Kidney epithelial cell (primary cell): Measurements from ENCODE around the gene LBP. TPM values are rescaled to one million over a fixed set of nuclear protein-coding genes. Genes with fewer than 3 reads are reported as not detected.

Source experiments
- DNase-seq: peaks from one replicate; pipeline ENCODE4 v3.0.0-alpha.2; 2010; ENCODE audit warnings: low read depth
- H3K27me3 ChIP-seq: 2 replicates; pipeline ENCODE4 v1.6.0; 2011; ENCODE audit warnings: low read length; ENCODE audit not compliant: control insufficient read depth, insufficient read depth
- H3K36me3 ChIP-seq: 2 replicates; pipeline ENCODE4 v1.5.1; 2011; ENCODE audit warnings: low read length; ENCODE audit not compliant: control insufficient read depth, insufficient read depth
- H3K4me3 ChIP-seq: 2 replicates; pipeline ENCODE4 v1.5.1; 2011; ENCODE audit warnings: low read depth, mild to moderate bottlenecking, control low read depth, low read length
- total RNA-seq: library from RNA; depleted of rRNA; stranded (reverse); fragments of >200 nt; gene quantifications from 2 replicates; pipeline ENCODE4 v1.2.3, GENCODE V29; 2015
- TF ChIP-seq, protein P1 (sequence below): IDR thresholded peaks from 2 replicates; pipeline ENCODE4 v1.5.1; 2011; ENCODE audit warnings: mild to moderate bottlenecking, moderate library complexity, low read length, control low read depth, inconsistent platforms; ENCODE audit not compliant: insufficient read depth, poor library complexity, severe bottlenecking

The LBP gene
- total RNA-seq, 1 donor from 2014 or later, result not detected

DNA sequence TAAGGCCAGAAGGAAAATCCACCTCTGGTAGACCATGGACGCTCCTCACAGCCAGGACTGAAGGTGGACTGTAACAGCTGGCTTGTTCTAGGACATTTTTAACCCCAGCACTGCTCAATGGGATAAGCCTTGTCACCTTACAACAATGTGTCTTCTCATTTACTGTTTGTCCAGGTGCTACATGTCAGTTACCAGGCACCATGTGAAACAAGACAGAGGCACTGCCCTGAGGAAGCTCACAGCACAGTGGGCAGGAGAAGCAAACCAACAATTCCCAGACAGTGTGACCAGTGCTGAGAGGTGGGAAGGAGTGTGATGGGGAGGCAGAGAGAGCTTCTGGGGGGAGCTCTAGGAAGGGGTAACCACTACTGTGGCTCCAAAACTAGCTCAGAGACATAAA lies 78.1 kb downstream of the LBP start:
- TF ChIP-seq, protein P1, sequence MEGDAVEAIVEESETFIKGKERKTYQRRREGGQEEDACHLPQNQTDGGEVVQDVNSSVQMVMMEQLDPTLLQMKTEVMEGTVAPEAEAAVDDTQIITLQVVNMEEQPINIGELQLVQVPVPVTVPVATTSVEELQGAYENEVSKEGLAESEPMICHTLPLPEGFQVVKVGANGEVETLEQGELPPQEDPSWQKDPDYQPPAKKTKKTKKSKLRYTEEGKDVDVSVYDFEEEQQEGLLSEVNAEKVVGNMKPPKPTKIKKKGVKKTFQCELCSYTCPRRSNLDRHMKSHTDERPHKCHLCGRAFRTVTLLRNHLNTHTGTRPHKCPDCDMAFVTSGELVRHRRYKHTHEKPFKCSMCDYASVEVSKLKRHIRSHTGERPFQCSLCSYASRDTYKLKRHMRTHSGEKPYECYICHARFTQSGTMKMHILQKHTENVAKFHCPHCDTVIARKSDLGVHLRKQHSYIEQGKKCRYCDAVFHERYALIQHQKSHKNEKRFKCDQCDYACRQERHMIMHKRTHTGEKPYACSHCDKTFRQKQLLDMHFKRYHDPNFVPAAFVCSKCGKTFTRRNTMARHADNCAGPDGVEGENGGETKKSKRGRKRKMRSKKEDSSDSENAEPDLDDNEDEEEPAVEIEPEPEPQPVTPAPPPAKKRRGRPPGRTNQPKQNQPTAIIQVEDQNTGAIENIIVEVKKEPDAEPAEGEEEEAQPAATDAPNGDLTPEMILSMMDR, result no peak
- H3K36me3 ChIP-seq, result peaks cover 6% of the 10 kb centered on the region
- no peaks in the 10 kb centered on the region for H3K27me3 ChIP-seq
- no peak overlapping the region for H3K4me3 ChIP-seq
- no peak for DNase-seq

DNA sequence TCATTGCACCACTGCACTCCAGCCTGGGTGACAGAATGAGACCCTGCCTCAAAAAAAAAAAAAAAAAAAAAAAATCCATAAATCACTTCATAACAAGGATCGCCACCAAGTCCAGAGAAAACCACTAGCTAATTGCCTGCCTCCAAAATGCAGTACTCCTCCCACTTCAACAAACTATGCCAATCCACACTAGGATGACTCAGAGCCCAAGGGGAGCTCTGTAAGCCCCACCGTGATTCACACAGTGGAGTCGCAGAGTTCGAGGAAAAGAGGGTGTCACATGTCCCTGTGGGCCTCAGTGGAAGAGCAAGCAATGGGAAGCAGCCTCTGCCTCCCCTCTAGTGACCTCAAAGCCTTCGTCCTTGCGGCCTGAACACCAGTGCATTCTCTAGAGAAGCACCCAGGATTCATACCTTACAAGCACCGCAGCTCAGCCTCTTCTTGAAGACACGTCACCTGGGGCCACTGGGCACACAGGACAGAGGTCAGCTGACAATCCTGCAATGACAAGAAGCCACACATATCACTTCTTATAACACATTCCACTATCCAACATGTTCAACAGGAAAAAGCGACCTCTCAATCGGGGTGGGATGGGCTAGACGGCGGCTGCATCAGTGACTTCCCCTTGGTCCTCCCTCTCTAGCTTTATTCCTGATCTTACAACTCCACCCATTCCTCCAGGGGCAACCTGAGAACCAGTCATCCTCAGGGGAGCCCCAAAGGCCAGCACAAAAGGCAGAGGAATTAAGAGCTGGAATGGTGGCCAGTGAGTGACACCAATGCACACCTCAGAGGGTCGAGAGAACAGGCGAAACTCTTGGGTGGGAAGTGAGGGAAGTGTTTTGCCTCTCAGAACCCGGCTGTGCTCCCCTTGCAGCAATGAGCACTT lies 80.0 kb downstream of the LBP start:
- DNase-seq, result peak; percentile 65
- Histone ChIP-seq H3K27me3 (no peaks in the 10 kb centered on the region), H3K4me3 (no peak overlapping the region), H3K36me3 (no peaks in the 10 kb centered on the region)
- TF ChIP-seq, protein P1, result no peak

Other genes starting within 250 kb of the LBP start
- 115 and 135 TPM in 2 replicates for gene TGM2, start 181.2 kb upstream of the LBP start, total RNA-seq
- gene KIAA1755, start 85.7 kb upstream of the LBP start, total RNA-seq, result 1.4 and 2.1 TPM in 2 replicates
- not detected in 2 replicates for gene BPI, start 42.3 kb upstream of the LBP start, total RNA-seq
- 34.2 and 47.6 TPM in 2 replicates for gene SNHG17, start 88.8 kb downstream of the LBP start, total RNA-seq
- gene RALGAPB, start 126.4 kb downstream of the LBP start, total RNA-seq, result 32.9 and 35.1 TPM in 2 replicates
- not detected in 2 replicates for gene ADIG, start 234.7 kb downstream of the LBP start, total RNA-seq